IMR-90 (cell line): ENCODE data around the gene DNAH5. TPM values are rescaled to one million over a fixed set of nuclear protein-coding genes. Genes with fewer than 3 reads are reported as not detected.

Source experiments
- ATAC-seq: fragments of 200-7000 bp; cut with Tn5 transposase; 2 replicates; pipeline ENCODE4 v1.9.1; 2020; ENCODE audit warnings: low read depth, mild to moderate bottlenecking, moderate library complexity
- BruUV-seq: library from RNA; stranded (reverse); fragments of 400-500 nt; replicated peaks from 2 replicates; lab custom pipeline; 2021; lab: Mats Ljungman, UMichigan
- CTCF ChIA-PET: fragments of 300-600 bp; formaldehyde crosslinking; extraction: SDS; loops from one replicate; lab custom pipeline; 2021; ENCODE audit warnings: antibody characterized with exemption; lab: Yijun Ruan, JAX
- POLR2A ChIA-PET: fragments of 300-600 bp; sonication (Branson Sonifier 250); formaldehyde crosslinking; loops from one replicate; lab custom pipeline; 2022; ENCODE audit warnings: antibody characterized with exemption; ENCODE audit not compliant: unreplicated experiment; lab: Charles Lee
- DNase-seq: peaks from one replicate; pipeline ENCODE4 v3.0.0; 2013
- H2AFZ ChIP-seq: replicated peaks from 2 replicates; pipeline ENCODE3; 2013; ENCODE audit warnings: low read length, mild to moderate bottlenecking; ENCODE audit not compliant: poor library complexity
- H2AK5ac ChIP-seq: 2 replicates; pipeline ENCODE4 v1.6.1; 2013; ENCODE audit warnings: low read depth, low read length, inconsistent platforms
- H2AK9ac ChIP-seq: replicated peaks from 2 replicates; pipeline ENCODE3; 2013; ENCODE audit warnings: mild to moderate bottlenecking, low read depth, low read length, moderate library complexity; ENCODE audit not compliant: poor library complexity
- H2BK120ac ChIP-seq: 2 replicates; pipeline ENCODE4 v1.6.1; 2013; ENCODE audit warnings: low read depth, low read length, inconsistent platforms
- H2BK15ac ChIP-seq: 3 replicates; pipeline ENCODE4 v1.6.1; 2013; ENCODE audit warnings: low read depth, low read length, inconsistent platforms
- H2BK20ac ChIP-seq: 2 replicates; pipeline ENCODE4 v1.6.1; 2013; ENCODE audit warnings: low read depth, mild to moderate bottlenecking, inconsistent platforms, low read length, moderate library complexity
- H2BK5ac ChIP-seq: 2 replicates; pipeline ENCODE4 v1.6.1; 2013; ENCODE audit warnings: mild to moderate bottlenecking, low read depth, low read length, inconsistent platforms; ENCODE audit not compliant: poor library complexity, severe bottlenecking
- H3K14ac ChIP-seq: replicated peaks from 2 replicates; pipeline ENCODE4 v1.6.1; 2013; ENCODE audit warnings: low read depth, low read length, inconsistent platforms
- H3K18ac ChIP-seq: 2 replicates; pipeline ENCODE4 v1.6.1; 2013; ENCODE audit warnings: low read depth, low read length, control low read depth
- H3K23ac ChIP-seq: 2 replicates; pipeline ENCODE4 v1.6.1; 2013; ENCODE audit warnings: low read depth, low read length, inconsistent platforms
- H3K27ac ChIP-seq: 2 replicates; pipeline ENCODE4 v1.5.1; 2013; ENCODE audit warnings: mild to moderate bottlenecking, control low read depth, low read length; ENCODE audit not compliant: insufficient read depth
- H3K27me3 ChIP-seq: 2 replicates; pipeline ENCODE4 v1.6.1; 2013; ENCODE audit warnings: low read length; ENCODE audit not compliant: control insufficient read depth, insufficient read depth
- H3K36me3 ChIP-seq: 2 replicates; pipeline ENCODE4 v1.6.1; 2013; ENCODE audit warnings: low read length, mixed read lengths; ENCODE audit not compliant: control insufficient read depth, insufficient read depth
- H3K4ac ChIP-seq: 2 replicates; pipeline ENCODE4 v1.6.1; 2013; ENCODE audit warnings: low read depth, low read length, inconsistent platforms
- H3K4me1 ChIP-seq: 2 replicates; pipeline ENCODE4 v1.6.1; 2013; ENCODE audit warnings: low read length, mixed read lengths; ENCODE audit not compliant: control insufficient read depth, insufficient read depth
- H3K4me2 ChIP-seq: 2 replicates; pipeline ENCODE4 v1.6.1; 2013; ENCODE audit warnings: low read depth, mild to moderate bottlenecking, control low read depth, low read length, moderate library complexity
- H3K4me3 ChIP-seq: 2 replicates; pipeline ENCODE4 v1.5.1; 2013; ENCODE audit warnings: low read depth, mild to moderate bottlenecking, control low read depth, low read length, moderate library complexity; ENCODE audit not compliant: insufficient read depth
- H3K56ac ChIP-seq: 2 replicates; pipeline ENCODE4 v1.6.1; 2013; ENCODE audit warnings: low read length, inconsistent platforms; ENCODE audit not compliant: insufficient read depth; ENCODE audit errors: extremely low read depth
- H3K79me1 ChIP-seq, 2 experiments: 2 replicates each; pipeline ENCODE4 v1.6.1; 2013; ENCODE audit warnings: low read length in 2 of 2, inconsistent platforms in 1 of 2, low read depth in 1 of 2
- H3K9ac ChIP-seq: 2 replicates; pipeline ENCODE4 v1.6.1; 2013; ENCODE audit warnings: low read depth, low read length, control low read depth
- H3K9me1 ChIP-seq: 2 replicates; pipeline ENCODE4 v1.6.1; 2013; ENCODE audit warnings: low read length, inconsistent platforms; ENCODE audit not compliant: insufficient read depth
- H3K9me3 ChIP-seq: 2 replicates; pipeline ENCODE4 v1.6.1; 2013; ENCODE audit warnings: low read length; ENCODE audit not compliant: control insufficient read depth, insufficient read depth
- H4K20me1 ChIP-seq: 2 replicates; pipeline ENCODE4 v1.6.1; 2013; ENCODE audit warnings: low read length, inconsistent platforms; ENCODE audit not compliant: insufficient read depth
- H4K5ac ChIP-seq: 2 replicates; pipeline ENCODE4 v1.6.1; 2013; ENCODE audit warnings: mild to moderate bottlenecking, low read depth, low read length, control low read depth
- H4K8ac ChIP-seq, 2 experiments: 2 replicates each; pipeline ENCODE4 v1.6.1; 2013; ENCODE audit warnings: low read depth in 2 of 2, low read length in 2 of 2, control low read depth in 1 of 2, inconsistent platforms in 1 of 2
- H4K91ac ChIP-seq: 2 replicates; pipeline ENCODE4 v1.6.1; 2013; ENCODE audit warnings: low read depth, low read length, inconsistent platforms; ENCODE audit not compliant: insufficient read depth
- MAZ ChIP-seq: IDR thresholded peaks from 2 replicates; pipeline ENCODE4 v1.6.1; 2012; ENCODE audit warnings: low read depth, mild to moderate bottlenecking, low read length, improper control_type of control experiment, moderate library complexity, borderline replicate concordance
- MXI1 ChIP-seq: IDR thresholded peaks from 2 replicates; pipeline ENCODE4 v1.6.1; 2012; ENCODE audit warnings: low read depth, mild to moderate bottlenecking, low read length, moderate library complexity, borderline replicate concordance
- RCOR1 ChIP-seq: IDR thresholded peaks from 2 replicates; pipeline ENCODE4 v1.6.1; 2012; ENCODE audit warnings: mild to moderate bottlenecking, low read length, improper control_type of control experiment; ENCODE audit not compliant: insufficient replicate concordance
- WGBS, 2 experiments: methylation state at CpG; one replicate each; pipeline versions ENCODE4 v1.1.5 to v1.1.7; 2013; ENCODE audit warnings: missing lambda C conversion rate in 2 of 2; ENCODE audit not compliant: insufficient read length in 1 of 2; ENCODE audit errors: extremely low coverage in 2 of 2; 5-methylcytosine and 5-hydroxymethylcytosine counted together
- dilution Hi-C: fragments of 300-500 bp; cut with HindIII; formaldehyde crosslinking; loops from one replicate; pipeline ENCODE4 v1.14.3; 2018; ENCODE audit warnings: low sequenced_read_pairs; ENCODE audit not compliant: unreplicated experiment
- in situ Hi-C: fragments of 300-500 bp; cut with MboI; formaldehyde crosslinking; loops from 3 replicates; pipeline ENCODE4 v1.14.3; 2019; ENCODE audit warnings: low sequenced_read_pairs, inconsistent platforms, mixed read lengths
- intact Hi-C: fragments of 100-400 bp; cut with micrococcal nuclease; formaldehyde crosslinking; loops from 2 replicates; pipeline ENCODE4 v1.10.0; 2022
- polyA plus RNA-seq, 3 experiments: library from polyadenylated mRNA; depleted of rRNA; stranded (reverse); fragments of >200 nt; gene quantifications; 2 replicates each; pipeline ENCODE4 v1.2.3, GENCODE V29; 2012; ENCODE audit warnings: low replicate concordance in 1 of 3
- total RNA-seq: library from RNA; depleted of rRNA; stranded (reverse); fragments of >200 nt; gene quantifications from 2 replicates; pipeline ENCODE4 v1.2.3, GENCODE V29; 2012

The DNAH5 gene
- total and polyA plus RNA-seq, 2 of the 4 experiments (the other 2 are of a cell fraction): 1.9 to 4.3 TPM

DNA sequence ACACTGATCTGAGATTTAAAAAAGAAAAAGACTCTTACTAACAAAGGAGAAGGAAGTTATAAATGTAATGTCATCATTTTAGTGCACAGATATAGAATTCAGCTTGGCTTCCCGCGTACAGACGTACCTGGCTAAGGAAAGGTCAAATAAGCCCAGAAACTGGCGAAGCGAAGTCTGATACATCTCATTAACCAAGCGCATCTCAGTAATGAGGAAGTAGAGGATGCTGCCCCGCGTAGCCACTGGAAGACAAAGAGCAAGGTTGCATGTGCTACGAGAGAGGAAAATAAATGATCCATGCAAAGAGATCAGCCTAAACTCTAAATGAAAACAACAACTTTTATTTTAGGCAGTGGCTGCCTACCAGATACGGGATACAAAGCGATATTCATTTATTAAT, 208.8 kb downstream of the DNAH5 start:
- H3K27ac ChIP-seq: no peak overlapping the region
- H2BK20ac ChIP-seq: no peak overlapping the region
- no peaks in the 10 kb centered on the region for H3K9me1 ChIP-seq
- no peak for ATAC-seq
- no peak overlapping the region for H2BK15ac ChIP-seq
- H4K5ac ChIP-seq: no peak overlapping the region
- intact Hi-C loops (no loop called here), dilution Hi-C loops (no loop called here), in situ Hi-C loops (no loop called here)
- H3K14ac ChIP-seq: no peak overlapping the region
- no peak overlapping the region for H3K9ac ChIP-seq
- POLR2A ChIA-PET: no interaction called here
- no peak overlapping the region for H4K91ac ChIP-seq
- H3K4ac ChIP-seq: no peak overlapping the region
- no peaks in the 10 kb centered on the region for H3K4me1 ChIP-seq
- H4K20me1 ChIP-seq: no peaks in the 10 kb centered on the region
- no peak overlapping the region for H2AFZ ChIP-seq
- H3K4me3 ChIP-seq: no peak overlapping the region
- no peak overlapping the region for H3K4me2 ChIP-seq
- no peaks in the 10 kb centered on the region for H3K79me1 ChIP-seq
- H2BK120ac ChIP-seq: no peak overlapping the region
- H2AK5ac ChIP-seq: no peak overlapping the region
- H2BK5ac ChIP-seq: no peak overlapping the region
- no peak overlapping the region for H4K8ac ChIP-seq
- no peak for DNase-seq
- peaks cover 7% of the 10 kb centered on the region for H3K36me3 ChIP-seq
- CTCF ChIA-PET: no interaction called here
- H3K18ac ChIP-seq: no peak overlapping the region
- H3K23ac ChIP-seq: no peak overlapping the region
- no peak overlapping the region for H3K56ac ChIP-seq
- WGBS, 2 experiments: no CpG with 5 or more reads among the region's 11 CpGs
- TF ChIP-seq RCOR1 (no peak), MXI1 (no peak), MAZ (no peak)
- H3K9me3 ChIP-seq: no peaks in the 10 kb centered on the region
- no peaks in the 10 kb centered on the region for H3K27me3 ChIP-seq
- no TSS peak for BruUV-seq
- H2AK9ac ChIP-seq: no peak overlapping the region
